Gastrocnemius medialis (tissue), 4 donors: ENCODE results near the gene SPTBN2.

Experiments
- CTCF ChIP-seq, 5 experiments: fragments of 450-650 bp in 3 of 5; fragments of 200-600 bp in 2 of 5; sonication (generic) in 2 of 5; IDR thresholded peaks in 4 of 5; conservative IDR thresholded peaks in 1 of 5; 1 replicate in 4 of 5; 2 replicates in 1 of 5; pipeline ENCODE4 v1.5.1; 2016 to 2019; ENCODE audit warnings: antibody characterized with exemption in 5 of 5, mild to moderate bottlenecking in 3 of 5, moderate library complexity in 3 of 5
- POLR2A ChIP-seq, 2 donors: fragments of 450-650 bp; IDR thresholded peaks; one replicate each; pipeline ENCODE4 v1.6.1; 2017; ENCODE audit warnings: antibody characterized with exemption in 2 of 2, mild to moderate bottlenecking in 2 of 2, moderate library complexity in 2 of 2

GRCh38 chr11:66680966-66681645, 47.9 kb downstream of the SPTBN2 start:
- TF ChIP-seq POLR2A (IDR thresholded peaks at IDR 0.05): no peak
- no peak for TF ChIP-seq CTCF (IDR thresholded peaks at IDR 0.05 in 4 of 5, conservative IDR thresholded peaks at IDR 0.05 in 1 of 5)
